GM12878 (cell line): ENCODE data around the gene DDX42. TPM values are rescaled to one million over a fixed set of nuclear protein-coding genes. Genes with fewer than 3 reads are reported as not detected.

Experiments
- ATAC-seq: fragments of 200-7000 bp; cut with Tn5 transposase; 3 replicates; pipeline ENCODE4 v1.9.1; 2020; ENCODE audit warnings: mild to moderate bottlenecking, moderate library complexity
- BruUV-seq: library from RNA; stranded (reverse); fragments of 400-500 nt; replicated peaks from 2 replicates; lab custom pipeline; 2021; lab: Mats Ljungman, UMichigan
- CTCF ChIA-PET: fragments of 300-600 bp; sonication (Branson Sonifier 250); formaldehyde crosslinking; extraction: SDS; loops from one replicate; lab custom pipeline; 2021; ENCODE audit warnings: inconsistent platforms; lab: Yijun Ruan, JAX
- POLR2A ChIA-PET: fragments of 350-600 bp; formaldehyde crosslinking; extraction: SDS; loops from one replicate; lab custom pipeline; 2021; ENCODE audit warnings: inconsistent platforms; lab: Charles Lee
- RAD21 ChIA-PET: fragments of 300-600 bp; sonication (Branson Sonifier 250); formaldehyde crosslinking; loops from one replicate; lab custom pipeline; 2023; ENCODE audit warnings: antibody characterized with exemption; ENCODE audit not compliant: unreplicated experiment; lab: Charles Lee
- SMC1A ChIA-PET: fragments of 300-600 bp; sonication (Branson Sonifier 250); formaldehyde crosslinking; loops from one replicate; lab custom pipeline; 2023; ENCODE audit not compliant: unreplicated experiment, uncharacterized antibody; lab: Charles Lee
- DNase-seq: peaks from one replicate; pipeline ENCODE4 v3.0.0-alpha.2; 2011; ENCODE audit warnings: low read depth, low spot score
- FAIRE-seq: peaks from 3 replicates; lab custom pipeline; 2011; peaks lifted over from hg19 to GRCh38; lab: Jason Lieb, UNC
- H2AFZ ChIP-seq: 2 replicates; pipeline ENCODE4 v1.6.0; 2011; ENCODE audit warnings: low read depth, low read length, control low read depth; ENCODE audit not compliant: control insufficient read depth
- H3K27ac ChIP-seq: 2 replicates; pipeline ENCODE4 v1.5.1; 2011; ENCODE audit warnings: control low read depth; ENCODE audit not compliant: control insufficient read depth, insufficient read depth
- H3K27me3 ChIP-seq, 2 experiments: replicated peaks in 1 of 2; 2 replicates each; pipeline versions ENCODE4 v1.6.0 to v1.6.1; 2011; ENCODE audit warnings: low read length in 1 of 2; ENCODE audit not compliant: control insufficient read depth in 2 of 2, insufficient read depth in 2 of 2
- H3K36me3 ChIP-seq, 2 experiments: 2 replicates each; pipeline ENCODE4 v1.5.1; 2011; ENCODE audit warnings: low read length in 1 of 2; ENCODE audit not compliant: control insufficient read depth in 2 of 2, insufficient read depth in 2 of 2
- H3K4me1 ChIP-seq: 2 replicates; pipeline ENCODE4 v1.6.1; 2011; ENCODE audit warnings: mild to moderate bottlenecking, low read length, moderate library complexity, mixed read lengths; ENCODE audit not compliant: control insufficient read depth, insufficient read depth
- H3K4me2 ChIP-seq: 2 replicates; pipeline ENCODE4 v1.6.0; 2011; ENCODE audit warnings: control low read depth; ENCODE audit not compliant: control insufficient read depth, insufficient read depth
- H3K4me3 ChIP-seq: fragments of 200-600 bp; sonication (generic); 2 replicates; pipeline ENCODE4 v1.5.1; 2016
- H3K79me2 ChIP-seq: 2 replicates; pipeline ENCODE4 v1.6.0; 2011; ENCODE audit warnings: low read length; ENCODE audit not compliant: control insufficient read depth, insufficient read depth
- H3K9ac ChIP-seq: 2 replicates; pipeline ENCODE4 v1.8.0; 2011; ENCODE audit warnings: low read length, control low read depth, mixed read lengths; ENCODE audit not compliant: control insufficient read depth, insufficient read depth
- H3K9me3 ChIP-seq: replicated peaks from 3 replicates; pipeline ENCODE4 v1.5.1; 2011; ENCODE audit warnings: mild to moderate bottlenecking, low read length; ENCODE audit not compliant: control insufficient read depth, insufficient read depth
- H4K20me1 ChIP-seq: 2 replicates; pipeline ENCODE4 v1.6.0; 2011; ENCODE audit not compliant: control insufficient read depth, insufficient read depth
- BMI1 ChIP-seq: fragments of 450-650 bp; IDR thresholded peaks from 2 replicates; pipeline ENCODE4 v1.6.1; 2016; ENCODE audit warnings: mild to moderate bottlenecking, moderate library complexity, borderline replicate concordance
- CEBPB ChIP-seq, 2 experiments: fragments of 150-350 bp in 1 of 2; IDR thresholded peaks; 2 replicates each; pipeline ENCODE4 v1.6.1; 2012 to 2014; ENCODE audit warnings: low read depth in 2 of 2, low read length in 2 of 2, borderline replicate concordance in 1 of 2, inconsistent platforms in 1 of 2
- YBX1 ChIP-seq: fragments of 450-650 bp; IDR thresholded peaks from 2 replicates; pipeline ENCODE4 v1.6.1; 2016; ENCODE audit warnings: antibody characterized with exemption
- WGBS: methylation state at CpG from one replicate; pipeline ENCODE4 v1.1.6; 2016; ENCODE audit warnings: low lambda C conversion rate; ENCODE audit not compliant: insufficient replicate concordance, insufficient coverage; ENCODE audit errors: missing lambda C conversion rate; 5-methylcytosine and 5-hydroxymethylcytosine counted together
- in situ Hi-C: fragments of 300-500 bp; cut with MboI; formaldehyde crosslinking; loops from 9 replicates; pipeline ENCODE4 v1.14.3; 2018; ENCODE audit warnings: mixed read lengths
- intact Hi-C: fragments of 100-400 bp; cut with micrococcal nuclease; formaldehyde crosslinking; loops from one replicate; pipeline ENCODE4 v1.14.2; 2022; ENCODE audit not compliant: unreplicated experiment
- polyA plus RNA-seq, 11 experiments: library from polyadenylated mRNA; depleted of rRNA in 4 of 11; unstranded in 6 of 11; stranded (reverse) in 5 of 11; fragments of >200 nt; fragmentation: Nextera tagmentation in 4 of 11; fragmentation: Illumina TruSeq in 1 of 11; extraction: Ambion mirVana in 4 of 11; extraction: Trizol in 1 of 11; gene quantifications; 1 replicate in 1 of 11; 2 replicates in 10 of 11; pipeline versions ENCODE4 v1.2.1 to v1.2.3, GENCODE V29; 2011 to 2016; ENCODE audit warnings: inconsistent platforms in 2 of 11, missing spikeins in 2 of 11, low read depth in 1 of 11
- total RNA-seq, 4 experiments: library from RNA; depleted of rRNA in 3 of 4; stranded (reverse); fragments of >200 nt in 3 of 4; fragmentation: Illumina TruSeq in 1 of 4; extraction: Trizol in 1 of 4; gene quantifications; 2 replicates each; pipeline versions ENCODE4 v1.2.1 to v1.2.3, GENCODE V29; 2013 to 2021
- TF ChIP-seq, protein P1 (sequence below): fragments of 450-650 bp; formaldehyde crosslinking; IDR thresholded peaks from 2 replicates; pipeline ENCODE4 v1.5.0; 2022; ENCODE audit warnings: mild to moderate bottlenecking, missing genetic modification characterization
- TF ChIP-seq, protein P2 (sequence below): IDR thresholded peaks from 2 replicates; pipeline ENCODE4 v1.6.1; 2012; ENCODE audit warnings: low read depth, low read length, improper control_type of control experiment

DDX42 gene
- total and polyA plus RNA-seq, 10 of the 15 experiments (the other 5 are each of a cell fraction or from before 2014, with no cell fraction given), result 14.6 to 147 (median 65.3) TPM

DNA sequence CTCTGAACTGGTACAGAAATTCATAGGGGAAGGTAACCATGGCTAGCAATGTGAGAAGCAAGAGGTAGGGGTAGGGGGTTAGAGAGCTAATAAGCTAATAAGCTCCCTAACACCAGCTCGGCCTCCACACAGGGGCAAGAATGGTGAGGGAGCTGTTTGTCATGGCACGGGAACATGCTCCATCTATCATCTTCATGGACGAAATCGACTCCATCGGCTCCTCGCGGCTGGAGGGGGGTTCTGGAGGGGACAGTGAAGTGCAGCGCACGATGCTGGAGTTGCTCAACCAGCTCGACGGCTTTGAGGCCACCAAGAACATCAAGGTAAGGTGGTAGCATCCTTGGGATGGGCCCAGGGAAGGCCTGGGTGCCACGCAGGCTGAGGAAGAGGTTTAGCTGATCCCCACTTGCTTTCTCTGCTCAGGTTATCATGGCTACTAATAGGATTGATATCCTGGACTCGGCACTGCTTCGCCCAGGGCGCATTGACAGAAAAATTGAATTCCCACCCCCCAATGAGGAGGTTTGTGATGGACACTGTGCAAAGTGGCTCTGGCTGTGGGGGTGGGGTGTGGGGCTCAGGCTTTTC, 57.0 kb downstream of the DDX42 start:
- Histone ChIP-seq H3K27me3 (no peaks in the 10 kb centered on the region), H3K79me2 (peaks cover 39% of the 10 kb centered on the region), H3K36me3 (peaks cover 31 to 48% of the 10 kb centered on the region in 2 experiments), H3K4me1 (peaks cover 10% of the 10 kb centered on the region), H3K9me3 (no peaks in the 10 kb centered on the region), H3K4me2 (no peak overlapping the region), H2AFZ (no peak overlapping the region), H3K9ac (no peak overlapping the region), H4K20me1 (no peaks in the 10 kb centered on the region), H3K27ac (no peak overlapping the region), H3K4me3 (no peak overlapping the region)
- FAIRE-seq, result no peak
- intact Hi-C loops (no loop called here), in situ Hi-C loops (loop anchor here (25.0 kb wide), 1 partner anchor 394 kb away; the partner anchor contains the start of gene CYB561)
- DNase-seq, result no peak
- ChIA-PET SMC1A (no interaction called here), POLR2A (interaction anchor here (0.8 kb wide), 1 partner anchor 12 kb away, joined by 8 read pairs; no protein-coding TSS in a partner anchor), CTCF (interaction anchor here (0.6 to 1.7 kb wide), 4 partner anchors 9 to 134 kb away, joined by 3 to 7 read pairs (median 4); no protein-coding TSS in a partner anchor), RAD21 (no interaction called here)
- ATAC-seq, result no peak
- TF ChIP-seq, protein P1, sequence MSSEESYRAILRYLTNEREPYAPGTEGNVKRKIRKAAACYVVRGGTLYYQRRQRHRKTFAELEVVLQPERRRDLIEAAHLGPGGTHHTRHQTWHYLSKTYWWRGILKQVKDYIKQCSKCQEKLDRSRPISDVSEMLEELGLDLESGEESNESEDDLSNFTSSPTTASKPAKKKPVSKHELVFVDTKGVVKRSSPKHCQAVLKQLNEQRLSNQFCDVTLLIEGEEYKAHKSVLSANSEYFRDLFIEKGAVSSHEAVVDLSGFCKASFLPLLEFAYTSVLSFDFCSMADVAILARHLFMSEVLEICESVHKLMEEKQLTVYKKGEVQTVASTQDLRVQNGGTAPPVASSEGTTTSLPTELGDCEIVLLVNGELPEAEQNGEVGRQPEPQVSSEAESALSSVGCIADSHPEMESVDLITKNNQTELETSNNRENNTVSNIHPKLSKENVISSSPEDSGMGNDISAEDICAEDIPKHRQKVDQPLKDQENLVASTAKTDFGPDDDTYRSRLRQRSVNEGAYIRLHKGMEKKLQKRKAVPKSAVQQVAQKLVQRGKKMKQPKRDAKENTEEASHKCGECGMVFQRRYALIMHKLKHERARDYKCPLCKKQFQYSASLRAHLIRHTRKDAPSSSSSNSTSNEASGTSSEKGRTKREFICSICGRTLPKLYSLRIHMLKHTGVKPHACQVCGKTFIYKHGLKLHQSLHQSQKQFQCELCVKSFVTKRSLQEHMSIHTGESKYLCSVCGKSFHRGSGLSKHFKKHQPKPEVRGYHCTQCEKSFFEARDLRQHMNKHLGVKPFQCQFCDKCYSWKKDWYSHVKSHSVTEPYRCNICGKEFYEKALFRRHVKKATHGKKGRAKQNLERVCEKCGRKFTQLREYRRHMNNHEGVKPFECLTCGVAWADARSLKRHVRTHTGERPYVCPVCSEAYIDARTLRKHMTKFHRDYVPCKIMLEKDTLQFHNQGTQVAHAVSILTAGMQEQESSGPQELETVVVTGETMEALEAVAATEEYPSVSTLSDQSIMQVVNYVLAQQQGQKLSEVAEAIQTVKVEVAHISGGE (CRISPR knock-in tag), result no peak
- TF ChIP-seq CEBPB (IDR thresholded peaks at IDR 0.05; ENCODE audit: borderline replicate concordance in 1 of 2, low read depth in 2 of 2, low read length in 2 of 2), result no peak
- no peak for TF ChIP-seq BMI1
- TF ChIP-seq, protein P2, sequence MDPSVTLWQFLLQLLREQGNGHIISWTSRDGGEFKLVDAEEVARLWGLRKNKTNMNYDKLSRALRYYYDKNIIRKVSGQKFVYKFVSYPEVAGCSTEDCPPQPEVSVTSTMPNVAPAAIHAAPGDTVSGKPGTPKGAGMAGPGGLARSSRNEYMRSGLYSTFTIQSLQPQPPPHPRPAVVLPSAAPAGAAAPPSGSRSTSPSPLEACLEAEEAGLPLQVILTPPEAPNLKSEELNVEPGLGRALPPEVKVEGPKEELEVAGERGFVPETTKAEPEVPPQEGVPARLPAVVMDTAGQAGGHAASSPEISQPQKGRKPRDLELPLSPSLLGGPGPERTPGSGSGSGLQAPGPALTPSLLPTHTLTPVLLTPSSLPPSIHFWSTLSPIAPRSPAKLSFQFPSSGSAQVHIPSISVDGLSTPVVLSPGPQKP, result no peak
- TF ChIP-seq YBX1, result no peak
- no TSS peak for BruUV-seq
- WGBS, result 91% methylated on average over 15 of the region's 15 CpGs
